Tongue (tissue), 2 donors: ENCODE measurements around the gene PEAK1. TPM values are rescaled to one million over a fixed set of nuclear protein-coding genes. Genes with fewer than 3 reads are reported as not detected.
"Not testable (repeated sequence)": the region's sequence is repeated elsewhere in the genome, so short reads cannot be mapped to it uniquely, and the experiment has no call there.

ENCODE experiments used
- DNase-seq: peaks from one replicate; pipeline ENCODE4 v3.0.0-alpha.2; 2015
- total RNA-seq: library from RNA; depleted of rRNA; stranded (reverse); fragments of >200 nt; gene quantifications from one replicate; pipeline ENCODE4 v1.2.3, GENCODE V29; 2014

The PEAK1 gene
- total RNA-seq, 1 donor from 2014 or later, result 77.6 TPM

DNA sequence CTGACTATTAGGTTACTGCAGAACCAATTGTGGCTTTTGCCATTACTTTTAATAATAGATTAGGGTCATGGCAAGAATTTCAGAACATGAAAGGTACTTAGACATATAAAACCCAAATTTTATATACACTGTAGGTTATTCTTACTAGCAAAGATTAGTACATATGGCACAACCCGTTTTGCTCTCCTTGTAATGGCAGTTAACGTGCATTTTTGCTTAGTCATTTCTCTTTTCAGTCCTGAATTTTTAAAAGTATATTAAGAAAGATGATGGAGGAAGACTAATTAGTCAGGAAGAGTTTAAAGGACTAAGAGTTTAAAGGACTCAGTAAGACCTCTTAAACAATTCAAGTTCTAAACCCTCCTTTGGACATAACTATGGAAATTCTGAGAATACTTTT is 114.0 kb downstream of the PEAK1 start:
- DNase-seq, result no peak

DNA sequence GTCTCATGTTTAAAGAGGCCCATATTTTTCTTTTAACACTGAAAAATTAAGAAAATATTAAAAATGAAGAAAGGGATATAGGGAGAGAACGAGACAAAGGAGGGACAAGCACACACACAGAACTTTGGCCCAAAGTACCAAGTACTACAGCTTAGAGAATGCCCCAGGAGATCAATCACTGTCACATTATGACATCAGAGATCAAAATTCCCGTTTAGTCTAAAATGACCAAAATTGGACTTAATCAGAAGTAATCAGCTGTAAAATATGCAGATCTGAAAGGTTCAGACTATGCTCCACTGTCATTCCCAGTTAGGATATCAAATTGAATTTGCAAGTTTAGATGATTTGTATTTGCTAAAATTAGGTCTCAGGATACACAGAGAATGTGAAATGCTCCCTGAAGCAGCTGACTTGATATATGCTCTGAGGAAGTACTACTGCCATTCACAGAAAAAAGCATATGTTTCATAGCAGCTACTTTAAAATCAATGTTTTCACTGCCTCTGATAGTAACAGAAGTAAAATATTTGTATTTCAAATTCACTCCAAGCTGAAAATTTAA is 123.0 kb downstream of the PEAK1 start:
- no peak for DNase-seq

DNA sequence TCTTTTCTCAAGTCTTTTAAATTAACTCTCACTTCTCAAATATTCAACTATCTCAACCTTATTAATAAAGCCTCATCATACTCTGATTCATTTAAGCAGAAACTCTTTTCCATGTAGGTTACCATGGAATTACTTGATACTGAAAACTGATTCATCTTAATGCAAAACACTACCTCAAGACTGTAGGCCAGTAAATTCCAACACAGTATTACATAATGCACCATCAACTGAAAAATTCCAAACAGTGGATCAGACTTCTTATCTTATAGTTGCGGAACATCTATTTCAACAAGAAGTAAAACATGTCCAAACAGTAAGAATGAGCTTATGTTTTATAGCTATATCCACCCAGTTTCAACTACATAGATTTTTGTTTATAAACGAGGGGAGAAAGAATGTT is 124.5 kb downstream of the PEAK1 start:
- no peak for DNase-seq

DNA sequence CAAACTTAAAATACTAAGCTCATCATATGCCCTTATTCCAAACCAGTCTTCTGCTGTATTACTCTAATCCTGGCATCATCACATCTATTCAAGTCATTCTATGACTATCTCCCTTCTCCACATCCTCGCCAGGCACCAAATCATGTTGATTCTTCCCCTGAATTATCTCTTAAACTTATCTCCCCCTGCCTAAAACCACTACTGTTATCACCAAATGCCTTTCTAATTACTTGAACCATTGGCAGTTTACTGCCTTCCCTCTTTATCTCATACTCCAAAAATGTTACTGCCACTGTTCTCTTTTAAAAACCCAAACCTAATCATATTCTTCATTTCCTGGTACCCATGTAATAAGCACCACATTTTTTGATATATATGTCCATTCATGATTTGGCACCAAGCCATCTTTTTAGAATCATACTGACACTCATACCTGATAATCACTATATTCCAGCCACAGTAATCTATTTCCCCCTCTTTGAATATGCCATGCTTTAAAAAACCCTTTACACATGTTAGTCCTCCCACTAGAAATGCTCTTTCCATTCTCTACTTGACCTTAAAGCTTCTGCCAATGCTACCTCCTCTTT is 126.8 kb downstream of the PEAK1 start:
- no peak for DNase-seq

DNA sequence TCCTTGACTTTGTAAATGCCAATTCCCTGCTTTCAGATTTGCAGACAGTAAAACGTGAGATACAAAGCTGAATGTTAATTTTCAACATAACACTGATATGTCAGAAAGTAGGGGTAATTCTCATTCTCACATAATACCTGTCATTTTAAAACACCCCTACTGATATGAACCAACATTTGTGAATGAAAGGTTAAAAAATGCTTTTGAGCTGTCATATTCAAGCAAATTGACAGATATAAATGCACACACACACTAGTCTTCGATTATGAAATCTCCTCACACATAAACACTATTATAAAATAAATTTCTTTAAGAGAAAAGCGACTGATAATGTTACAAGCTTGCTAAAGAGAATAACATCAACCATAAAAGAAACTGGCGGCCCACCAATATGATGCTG is 128.8 kb downstream of the PEAK1 start:
- DNase-seq, result no peak

DNA sequence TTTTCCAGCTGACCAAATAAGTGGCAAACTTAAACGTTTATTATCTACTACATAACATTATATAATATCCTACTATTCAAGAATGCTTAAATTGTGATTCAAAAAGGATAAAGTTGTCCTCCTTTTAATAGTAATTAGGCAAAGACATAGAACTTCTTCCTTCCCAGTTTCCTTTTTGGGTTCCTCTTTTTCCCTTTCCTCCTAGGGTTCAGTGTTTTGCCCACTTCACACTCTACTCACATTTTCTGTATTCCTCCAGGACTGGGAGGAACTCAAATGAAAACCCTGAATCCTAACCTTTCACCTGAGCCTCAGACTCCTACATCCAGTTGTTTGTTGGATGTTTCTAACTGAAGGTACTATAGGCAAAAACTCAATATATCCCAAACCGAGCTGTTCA is 132.5 kb downstream of the PEAK1 start:
- DNase-seq, result no peak

DNA sequence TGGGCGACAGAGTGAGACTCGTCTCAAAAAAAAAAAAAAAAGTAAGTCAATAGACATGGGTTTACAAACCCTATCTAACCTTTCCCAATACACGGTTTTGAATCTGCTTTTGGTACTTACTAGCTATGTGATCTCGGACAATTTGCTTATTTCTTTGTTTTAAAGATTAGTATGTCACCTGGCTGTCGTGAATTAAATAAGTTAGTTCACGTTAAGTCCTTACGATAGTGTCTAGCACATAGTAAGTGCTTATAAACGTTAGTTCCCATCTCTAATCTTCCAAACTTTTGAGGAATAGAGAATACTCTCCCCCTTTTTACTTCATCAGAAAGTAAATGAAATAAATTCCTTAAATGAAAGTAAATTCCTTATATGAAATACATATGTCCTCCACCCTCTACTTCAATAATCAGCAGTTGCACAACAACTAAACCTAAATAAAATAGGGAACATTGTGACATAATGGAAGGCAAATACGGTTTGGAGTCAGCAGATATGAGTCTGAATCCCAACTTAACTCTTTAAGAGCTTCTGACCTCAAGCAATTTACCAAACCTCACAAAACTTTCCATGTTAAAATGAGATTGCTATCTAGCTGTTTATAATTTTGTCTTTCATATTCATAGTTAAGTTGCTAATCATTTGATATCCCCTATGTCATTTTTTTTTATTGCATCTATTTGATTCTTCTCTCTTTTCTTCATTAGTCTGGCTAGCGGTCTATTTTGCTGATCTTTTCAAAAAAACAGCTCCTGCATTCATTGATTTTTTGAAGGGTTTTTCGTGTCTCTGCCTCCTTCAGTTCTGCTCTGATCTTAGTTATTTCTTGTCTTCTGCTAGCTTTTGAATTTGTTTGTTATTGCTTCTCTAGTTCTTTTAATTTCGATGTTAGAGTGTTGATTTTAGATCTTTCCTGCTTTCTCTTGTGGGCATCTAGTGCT is 134.6 kb downstream of the PEAK1 start:
- no peak for DNase-seq

DNA sequence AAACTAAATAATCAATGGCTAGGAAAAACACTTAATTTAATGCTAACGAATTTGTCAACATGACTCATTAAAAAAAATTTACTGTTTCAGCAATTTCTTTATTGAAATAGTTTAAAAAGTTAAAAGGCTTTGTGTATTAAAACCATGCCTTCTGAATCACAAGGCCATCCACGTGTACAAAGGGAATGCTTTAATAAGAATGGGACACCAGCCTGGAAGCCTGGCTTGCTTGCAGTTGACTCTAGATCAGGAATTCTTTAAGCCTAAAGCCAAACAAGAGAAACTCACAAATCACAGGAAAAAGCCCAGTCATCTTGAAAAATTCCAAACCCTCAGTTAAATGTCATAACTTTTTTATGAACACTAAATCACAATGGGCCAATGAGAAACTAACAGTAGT is 137.6 kb downstream of the PEAK1 start:
- DNase-seq, result no peak

DNA sequence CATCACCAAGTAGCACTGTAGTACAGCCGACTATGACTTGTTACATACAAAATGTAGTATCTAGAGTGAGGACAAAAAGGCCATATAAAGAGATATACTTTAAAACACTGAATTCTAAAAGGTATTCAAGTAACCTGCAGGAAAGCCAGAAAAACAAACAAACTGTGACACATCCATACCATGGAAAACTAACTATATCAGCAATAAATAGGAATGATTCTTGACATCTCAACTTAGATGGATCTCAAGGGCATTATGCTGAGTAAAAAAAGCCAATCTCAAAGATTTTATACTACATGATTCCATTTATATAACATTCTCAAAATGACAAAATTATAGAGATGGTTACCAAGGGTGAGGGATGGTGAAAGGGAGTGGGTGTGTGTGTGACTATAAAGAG is 143.0 kb downstream of the PEAK1 start:
- no peak for DNase-seq

DNA sequence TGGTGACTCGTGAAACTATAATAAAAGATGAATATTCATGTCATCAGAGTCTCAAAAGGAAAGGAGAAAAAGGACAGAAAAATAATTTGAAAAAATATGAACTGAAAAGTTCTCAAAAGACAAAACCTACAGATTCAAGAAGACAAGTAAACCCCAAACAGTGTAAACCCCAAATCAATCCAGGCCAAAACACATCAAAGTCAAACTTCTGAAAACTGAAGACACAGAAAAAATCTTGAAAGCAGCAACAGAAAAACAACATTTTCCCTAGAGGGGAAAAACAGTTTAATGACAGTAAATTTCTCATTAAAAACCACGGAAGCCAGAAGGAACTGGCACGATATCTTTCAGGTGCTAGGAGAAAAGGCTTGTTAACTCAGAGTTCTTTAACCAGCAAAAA is 143.8 kb downstream of the PEAK1 start:
- no peak for DNase-seq

DNA sequence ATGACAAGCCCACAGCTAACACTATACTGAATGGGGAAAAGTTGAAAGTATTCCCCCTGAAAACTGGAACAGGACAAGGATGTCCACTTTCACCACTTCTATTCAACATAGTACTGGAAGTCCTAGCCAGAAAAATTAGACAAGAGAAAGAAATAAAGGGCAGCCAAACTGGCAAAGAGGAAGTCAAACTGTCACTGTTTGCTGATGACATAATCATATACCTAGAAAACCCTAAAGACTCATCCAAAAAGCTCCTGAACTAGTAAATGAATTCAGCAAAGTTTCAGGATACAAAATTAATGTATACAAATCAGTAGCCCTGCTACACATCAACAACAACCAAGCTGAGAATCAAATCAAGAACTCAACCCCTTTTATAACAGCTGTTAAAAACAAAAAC is 146.8 kb downstream of the PEAK1 start:
- DNase-seq, result not testable (repeated sequence)

DNA sequence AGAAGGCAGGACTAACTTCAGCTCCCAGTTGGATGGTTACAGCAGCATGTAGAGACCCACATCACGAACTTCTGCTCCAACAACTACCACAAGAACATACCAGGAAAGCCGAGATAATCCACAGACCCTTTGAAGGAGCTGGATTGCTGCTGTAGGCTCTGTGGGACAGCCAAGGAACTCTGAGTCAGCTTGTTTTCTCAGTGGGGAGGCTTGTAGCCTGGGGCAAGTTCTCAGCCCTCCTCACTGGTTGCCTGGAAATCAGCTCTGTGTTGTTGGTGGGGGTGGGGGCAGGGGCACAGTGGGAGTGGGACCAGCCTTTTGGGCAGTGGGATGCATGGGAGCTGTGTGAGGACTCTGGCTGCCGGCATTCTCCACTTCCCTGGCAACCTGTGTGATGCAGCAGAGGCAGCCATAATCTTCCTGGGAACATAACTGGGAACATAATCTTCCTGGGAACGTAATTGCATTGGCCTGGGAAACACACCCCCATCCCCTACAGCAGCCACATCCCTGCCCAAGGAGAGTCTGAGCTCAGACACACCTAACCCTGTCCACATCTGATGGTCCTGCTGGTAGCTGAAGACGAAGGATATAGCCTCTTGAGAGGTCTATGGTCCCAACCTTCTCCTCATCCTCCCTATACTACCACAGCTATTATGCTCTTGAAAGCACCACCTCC is 153.1 kb downstream of the PEAK1 start:
- no peak for DNase-seq

DNA sequence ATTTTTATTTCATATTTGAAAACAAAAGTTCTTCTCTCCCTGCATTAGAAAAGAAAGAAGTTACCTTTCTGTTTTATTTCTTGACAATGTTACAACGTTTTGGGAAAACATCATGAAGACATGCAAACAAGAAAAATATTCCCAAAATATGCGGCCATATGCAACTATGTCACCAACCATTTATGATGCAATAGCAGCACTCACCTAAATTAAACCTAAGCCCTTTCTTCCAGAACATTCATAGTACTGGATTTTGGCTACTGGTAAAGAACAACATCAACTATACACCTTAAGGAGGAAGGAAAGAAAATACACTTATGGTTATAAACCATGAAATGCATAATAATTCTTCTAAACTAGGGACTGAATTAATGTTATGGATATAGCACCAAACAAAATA is 164.5 kb downstream of the PEAK1 start:
- DNase-seq, result no peak

DNA sequence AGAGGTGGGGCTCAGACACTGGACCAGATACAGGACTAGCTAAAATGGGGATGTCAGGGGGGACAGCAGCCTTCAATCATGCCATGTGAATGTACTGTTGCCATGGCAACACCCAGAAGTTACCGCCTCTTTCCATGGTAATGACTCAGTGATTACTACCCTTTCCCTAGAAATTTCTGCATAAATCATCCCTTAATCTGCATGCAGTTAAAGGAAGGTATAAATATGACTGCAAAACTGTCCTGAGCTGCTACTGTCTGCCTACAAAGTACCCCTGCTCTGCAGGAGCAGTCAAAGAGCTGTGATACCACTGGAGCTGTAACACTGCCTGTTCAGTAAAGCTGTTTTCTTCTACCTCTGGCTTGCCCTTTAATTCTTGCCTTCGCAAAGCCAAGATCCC is 168.2 kb downstream of the PEAK1 start:
- no peak for DNase-seq

DNA sequence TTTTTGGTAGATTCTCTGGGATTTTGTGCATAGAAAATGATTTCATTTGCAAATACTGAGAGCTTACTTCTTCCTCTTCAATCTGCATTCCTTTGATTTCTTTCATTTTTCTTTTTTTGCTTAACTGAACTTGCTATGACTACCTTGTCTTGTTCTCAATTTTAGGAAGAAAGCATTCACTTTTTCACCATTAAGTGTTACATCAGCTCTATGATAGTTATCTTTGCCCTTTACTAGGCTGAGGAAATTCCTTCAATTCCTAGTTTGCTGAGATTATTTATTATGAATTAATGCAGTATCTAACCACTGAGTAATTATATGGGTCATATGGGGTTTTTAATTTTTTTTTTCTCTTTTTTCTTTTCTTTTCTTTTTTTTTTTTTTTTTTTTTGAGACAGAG is 172.8 kb downstream of the PEAK1 start:
- no peak for DNase-seq

DNA sequence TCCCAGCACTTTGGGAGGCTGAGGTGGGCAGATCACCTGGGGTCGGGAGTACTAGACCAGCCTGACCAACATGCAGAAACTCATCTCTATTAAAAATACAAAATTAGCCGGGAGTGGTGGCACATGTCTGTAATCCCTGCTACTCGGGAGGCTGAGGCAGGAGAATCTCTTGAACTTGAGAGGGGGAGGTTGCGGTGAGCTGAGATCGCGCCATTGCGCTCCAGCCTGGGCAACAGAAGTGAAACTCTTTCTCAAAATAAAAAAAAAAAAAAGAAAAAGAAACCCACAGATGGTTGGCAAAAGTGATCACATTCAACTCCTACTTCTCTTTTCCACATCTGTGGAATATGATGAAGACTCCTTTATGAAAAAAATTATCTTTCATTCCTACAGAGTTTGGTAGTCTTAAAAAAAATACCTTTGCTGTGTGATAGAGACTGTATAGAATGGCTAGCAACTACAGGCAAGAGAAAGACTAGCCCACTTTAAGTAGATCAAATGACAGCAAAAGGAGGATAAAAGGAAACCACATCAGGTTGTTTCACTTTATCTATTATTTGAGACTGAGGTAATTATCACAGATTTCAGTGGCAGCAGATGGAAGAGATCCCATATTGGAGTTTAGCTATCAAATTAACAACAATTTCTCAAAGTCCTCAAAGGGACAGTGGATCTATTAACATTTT is 176.0 kb downstream of the PEAK1 start:
- no peak for DNase-seq

DNA sequence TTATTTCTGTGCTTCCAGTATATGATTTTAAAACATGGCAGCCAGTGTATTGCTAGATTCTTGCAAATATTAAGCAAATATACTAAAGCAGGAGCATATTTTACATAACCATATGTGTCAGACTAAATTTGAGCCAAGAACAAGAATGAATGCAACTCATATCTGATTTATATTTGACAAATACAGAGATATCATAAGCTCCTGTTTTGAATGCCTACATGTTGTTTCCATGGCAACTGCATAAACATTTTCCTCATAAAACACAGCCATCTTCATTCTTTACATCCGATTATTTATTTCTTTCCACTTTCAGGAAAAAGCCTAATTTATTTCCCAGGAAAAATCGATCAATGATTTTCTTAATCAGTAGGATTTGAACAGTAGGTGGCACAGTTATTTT is 176.8 kb downstream of the PEAK1 start:
- peak; percentile 18 for DNase-seq

DNA sequence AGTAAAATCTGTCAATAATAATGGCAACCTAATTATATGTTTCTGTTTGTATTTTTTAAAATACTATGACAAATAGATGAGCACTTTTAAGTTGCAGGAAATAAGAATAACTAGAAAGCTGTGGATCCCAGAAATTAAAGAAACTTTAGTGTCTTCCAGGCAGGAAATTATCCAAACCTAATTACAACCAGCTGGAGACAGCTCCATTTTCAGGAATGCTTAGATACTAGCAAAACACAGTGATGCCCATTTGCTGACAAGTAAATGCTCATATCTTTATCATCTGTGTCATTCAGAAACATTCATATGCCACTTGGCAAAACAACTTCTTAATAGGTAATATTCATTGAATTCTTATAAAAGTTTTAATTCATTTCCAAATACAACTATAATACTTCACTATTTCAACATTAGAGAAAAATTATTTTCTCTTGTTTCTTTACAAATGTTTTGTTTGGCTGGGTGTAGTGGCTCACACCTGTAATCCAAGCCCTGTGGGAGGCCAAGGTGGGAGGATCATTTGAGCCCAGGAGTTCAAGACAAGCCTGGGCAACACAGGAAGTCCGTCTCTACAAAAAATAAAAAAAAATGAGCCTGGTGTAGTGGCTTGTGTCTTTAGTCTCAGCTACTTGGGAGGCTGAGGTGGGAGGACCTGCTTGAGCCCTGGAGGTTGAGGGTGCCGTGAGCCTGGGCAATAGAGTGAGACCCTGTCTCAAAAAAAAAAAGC is 179.9 kb downstream of the PEAK1 start:
- DNase-seq, result peak; percentile 48

DNA sequence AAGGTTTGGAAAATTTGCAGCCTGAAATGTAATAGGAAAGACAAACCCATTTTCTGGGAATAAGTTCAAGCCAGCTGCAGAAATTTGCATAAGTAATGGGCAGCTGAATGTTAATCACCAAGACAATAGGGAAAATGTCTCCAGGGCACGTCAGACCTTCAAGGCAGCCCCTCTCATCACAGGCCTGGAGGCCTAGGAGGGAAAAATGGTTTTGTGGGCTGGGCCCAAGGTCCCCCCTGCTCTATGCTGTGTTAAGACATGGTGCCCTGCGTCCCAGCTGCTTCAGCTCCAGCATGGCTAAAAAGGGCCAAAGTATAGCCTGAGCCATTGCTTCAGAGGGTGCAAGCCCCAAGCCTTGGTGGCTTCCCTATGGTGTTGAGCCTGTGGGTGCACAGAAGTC is 184.3 kb downstream of the PEAK1 start:
- no peak for DNase-seq

DNA sequence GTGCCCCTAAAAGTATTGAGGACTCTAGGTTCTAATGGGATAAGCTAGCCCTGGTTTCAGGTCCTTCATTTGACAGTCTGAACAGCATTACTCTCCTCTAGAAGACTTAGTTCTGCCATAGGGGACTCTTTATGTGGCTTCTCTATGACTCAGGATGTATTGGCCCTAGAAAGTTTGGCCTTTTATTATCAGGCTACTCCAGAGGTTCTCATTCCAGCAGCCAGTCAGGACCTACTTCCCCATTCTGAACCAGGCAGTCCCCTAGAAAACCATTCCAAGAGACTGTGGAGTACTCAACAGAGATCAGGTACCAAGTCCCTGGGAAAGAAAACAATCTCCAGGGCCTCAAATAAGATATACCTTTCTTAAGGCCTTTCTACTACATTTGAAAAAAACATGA is 191.1 kb downstream of the PEAK1 start:
- no peak for DNase-seq

DNA sequence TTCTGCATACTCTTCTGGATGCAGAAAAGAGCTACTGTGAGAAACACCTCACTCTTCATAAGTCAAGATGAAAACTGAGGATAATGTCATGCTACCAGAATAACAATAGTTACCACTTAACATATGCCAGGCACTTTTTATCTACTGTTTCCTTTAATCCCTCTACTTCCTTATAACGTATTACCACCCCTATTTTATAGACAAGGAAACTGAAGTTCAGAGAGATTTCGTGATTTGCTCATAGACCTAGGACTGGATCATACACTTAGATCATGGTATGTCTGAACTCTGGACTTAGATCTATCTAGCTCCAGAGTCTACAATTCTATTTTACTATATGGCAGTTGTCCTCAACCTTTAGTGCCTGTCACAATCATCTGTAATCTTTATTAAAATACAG is 193.3 kb downstream of the PEAK1 start:
- DNase-seq, result no peak

DNA sequence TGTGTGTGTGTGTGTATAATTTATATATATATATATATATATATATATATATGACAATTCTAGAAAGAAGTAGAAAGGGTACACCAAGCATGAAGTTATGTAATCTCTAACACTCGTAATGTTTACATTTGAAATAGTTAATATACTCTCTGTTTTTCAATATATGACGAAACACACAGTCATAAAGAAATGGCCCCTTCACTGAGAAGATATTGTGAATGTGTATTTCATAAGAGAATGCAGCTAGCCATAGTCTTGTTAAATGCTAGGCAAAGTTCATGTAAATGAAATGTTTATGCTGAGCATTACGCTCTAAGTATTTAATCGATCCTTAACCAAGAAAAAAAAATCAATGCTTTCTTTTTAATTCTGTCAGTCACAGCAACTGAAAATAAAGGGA is 194.3 kb downstream of the PEAK1 start:
- DNase-seq, result no peak
